ENCODE data around the gene ACTL7B. TPM values are rescaled to one million over a fixed set of nuclear protein-coding genes. Genes with fewer than 3 reads are reported as not detected.

ACTL7B gene
- total and polyA plus RNA-seq, 2 of the 8 experiments (the other 6 are each of a cell fraction or from before 2014, with no cell fraction given): not detected

- Histone ChIP-seq H3K9me3 (ENCODE audit: insufficient read depth in 2 of 2, low read depth in 1 of 2, low read length in 1 of 2) (no peaks in the 10 kb centered on the region), H3K4ac (replicated peaks; ENCODE audit: insufficient read length, low read depth, low read length) (no peak overlapping the region), H4K8ac (ENCODE audit: extremely low read depth, insufficient read depth, low read length) (no peak overlapping the region), H3K27me3 (replicated peaks in 1 of 4; ENCODE audit: control insufficient read depth in 3 of 4, extremely low read depth in 1 of 4, insufficient read depth in 3 of 4, low read length in 3 of 4) (no peaks in the 10 kb centered on the region), H3K79me1 (ENCODE audit: low read depth, low read length) (no peaks in the 10 kb centered on the region), H3K79me2 (ENCODE audit: control insufficient read depth in 1 of 2, insufficient read depth in 2 of 2, low read length in 2 of 2) (no peaks in the 10 kb centered on the region), H2AFZ (ENCODE audit: low read length) (no peak overlapping the region), H2BK5ac (ENCODE audit: low read depth, low read length) (no peak overlapping the region), H2BK120ac (replicated peaks; ENCODE audit: low read depth, low read length) (no peak overlapping the region), H3K23ac (ENCODE audit: insufficient read length) (no peak overlapping the region), H3K56ac (replicated peaks; ENCODE audit: insufficient read length, low read depth, low read length) (no peak overlapping the region), H3K4me3 (ENCODE audit: extremely low read depth in 1 of 4, insufficient read depth in 2 of 4, low read depth in 3 of 4, low read length in 4 of 4) (no peak overlapping the region), H4K20me1 (replicated peaks in 1 of 2; ENCODE audit: control insufficient read depth in 1 of 2, insufficient read depth in 2 of 2, low read length in 2 of 2) (no peaks in the 10 kb centered on the region), H2BK12ac (ENCODE audit: low read depth, low read length) (no peak overlapping the region), H3K4me1 (replicated peaks in 1 of 4; ENCODE audit: control insufficient read depth in 3 of 4, insufficient read depth in 4 of 4, low read length in 3 of 4) (no peaks in the 10 kb centered on the region), H3K4me2 (ENCODE audit: insufficient read depth in 1 of 2, low read depth in 2 of 2, low read length in 2 of 2) (no peak overlapping the region), H2BK15ac (ENCODE audit: low read length) (no peak overlapping the region), H3K9ac (replicated peaks in 1 of 4; ENCODE audit: extremely low read depth in 1 of 4, low read depth in 3 of 4, low read length in 3 of 4) (no peak overlapping the region), H3K36me3 (ENCODE audit: control insufficient read depth in 2 of 4, insufficient read depth in 4 of 4, low read length in 3 of 4) (no peaks in the 10 kb centered on the region), H2AK5ac (ENCODE audit: low read depth, low read length) (no peak overlapping the region), H3K27ac (ENCODE audit: low read depth, low read length) (no peak overlapping the region), H3K18ac (ENCODE audit: extremely low read depth, low read length) (no peak overlapping the region), H2BK20ac (ENCODE audit: low read length) (no peak overlapping the region), H4K5ac (ENCODE audit: insufficient read length, low read depth, low read length) (no peak overlapping the region), H3K23me2 (ENCODE audit: low read depth, low read length) (no peaks in the 10 kb centered on the region), H4K91ac (replicated peaks; ENCODE audit: insufficient read length, low read length) (no peak overlapping the region), H3K14ac (ENCODE audit: insufficient read length) (no peak overlapping the region)
- DNase-seq (ENCODE audit: low read depth in 1 of 2, low spot score in 2 of 2) (no peak), FAIRE-seq (no peak)
- POLR2A ChIA-PET (ENCODE audit: partially characterized antibody): no interaction called here
- WGBS, 2 experiments (ENCODE audit: extremely low coverage in 1 of 2, insufficient coverage in 1 of 2, insufficient read length in 1 of 2, insufficient replicate concordance in 2 of 2, low coverage in 1 of 2, low lambda C conversion rate in 2 of 2, missing lambda C conversion rate in 1 of 2): 92% methylated on average over 3 of the region's 3 CpGs; no CpG with 5 or more reads in 1 of the 2 experiments
- CTCF ChIA-PET (ENCODE audit: partially characterized antibody): interaction anchor here (0.6 to 1.5 kb wide), 5 partner anchors 21 to 53 kb away, joined by 3 to 6 read pairs (median 3); no protein-coding TSS in a partner anchor
- no peak for TF ChIP-seq FOSL1 (IDR thresholded peaks at IDR 0.05; ENCODE audit: insufficient read depth, low read depth, low read length)
- no peak for TF ChIP-seq JUN (IDR thresholded peaks at IDR 0.05; ENCODE audit: low read depth, low read length)
- TF ChIP-seq SP4 (IDR thresholded peaks at IDR 0.05; ENCODE audit: low read length): no peak
- TF ChIP-seq JUND (IDR thresholded peaks at IDR 0.05; ENCODE audit: low read length): peak; percentile 63; the same call in 1 of the 2 replicates
- TF ChIP-seq HDAC6 (IDR thresholded peaks at IDR 0.05; ENCODE audit: low read depth, low read length): no peak
- no peak for TF ChIP-seq POLR2AphosphoS5 (IDR thresholded peaks at IDR 0.05; ENCODE audit: low read depth, low read length)
- no peak for TF ChIP-seq EGR1 (IDR thresholded peaks at IDR 0.05; ENCODE audit: borderline replicate concordance, low read depth, low read length)
Observed at GRCh38 chr9:108815156-108815555, 40.6 kb downstream of the ACTL7B start.
